ENCODE results near the gene CFAP141.

DNA sequence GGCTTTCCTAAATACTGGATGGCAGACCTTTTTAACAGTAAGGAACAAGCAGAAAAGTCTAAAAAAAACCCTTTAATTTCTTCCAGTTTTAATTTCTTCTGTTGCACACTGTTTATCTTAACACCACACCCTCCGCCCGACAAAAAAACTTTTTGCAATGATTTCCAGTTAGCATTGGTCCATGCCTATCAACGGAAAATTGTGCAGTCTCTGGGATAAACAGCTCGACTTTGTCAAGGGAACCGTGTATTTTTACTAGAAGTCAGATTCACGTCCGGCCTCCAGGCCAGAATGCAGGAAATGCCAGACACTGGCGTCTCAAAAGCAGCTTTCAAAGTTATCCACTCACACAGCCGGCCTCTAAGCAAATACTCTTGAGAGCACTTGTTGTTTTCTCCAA is 50.9 kb downstream of the CFAP141 start:
- TF ChIP-seq, protein P1, sequence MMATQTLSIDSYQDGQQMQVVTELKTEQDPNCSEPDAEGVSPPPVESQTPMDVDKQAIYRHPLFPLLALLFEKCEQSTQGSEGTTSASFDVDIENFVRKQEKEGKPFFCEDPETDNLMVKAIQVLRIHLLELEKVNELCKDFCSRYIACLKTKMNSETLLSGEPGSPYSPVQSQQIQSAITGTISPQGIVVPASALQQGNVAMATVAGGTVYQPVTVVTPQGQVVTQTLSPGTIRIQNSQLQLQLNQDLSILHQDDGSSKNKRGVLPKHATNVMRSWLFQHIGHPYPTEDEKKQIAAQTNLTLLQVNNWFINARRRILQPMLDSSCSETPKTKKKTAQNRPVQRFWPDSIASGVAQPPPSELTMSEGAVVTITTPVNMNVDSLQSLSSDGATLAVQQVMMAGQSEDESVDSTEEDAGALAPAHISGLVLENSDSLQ (IDR thresholded peaks at IDR 0.05) = no peak
- TF ChIP-seq SP1 (IDR thresholded peaks at IDR 0.05) (no peak), FOXM1 (IDR thresholded peaks at IDR 0.05; ENCODE audit: borderline replicate concordance) (no peak)

All from HEK293T (cell line).